OCI-M1 (cell line): ENCODE results near the gene AGBL3.

Source experiments
- DNase-seq: peaks from one replicate; lab custom pipeline; 2025; lab: John Stamatoyannopoulos, UW

The AGBL3 gene

GRCh38 chr7:135147899-135148721, 161.8 kb downstream of the AGBL3 start, which contains the start of gene TMEM140:
Gene TMEM140 (plus strand): TSS chr7:135148072. CDS start chr7:135164442, 16,370 bp downstream.
- DNase-seq = peak; percentile 85

- DNase-seq = no peak
Observed at GRCh38 chr7:135150072-135150782, 163.9 kb downstream of the AGBL3 start.

- no peak for DNase-seq
Observed at GRCh38 chr7:135151132-135151531, 164.8 kb downstream of the AGBL3 start.

GRCh38 chr7:135151533-135151932, 165.2 kb downstream of the AGBL3 start:
- DNase-seq = no peak

GRCh38 chr7:135152442-135152841, 166.1 kb downstream of the AGBL3 start:
- no peak for DNase-seq

- DNase-seq = no peak
Observed at GRCh38 chr7:135154734-135155133, 168.4 kb downstream of the AGBL3 start.

GRCh38 chr7:135156290-135156689, 170.0 kb downstream of the AGBL3 start:
- DNase-seq = no peak

- DNase-seq = no peak
Observed at GRCh38 chr7:135158141-135158655, 171.9 kb downstream of the AGBL3 start.

- DNase-seq = no peak
Observed at GRCh38 chr7:135158874-135159273, 172.6 kb downstream of the AGBL3 start.

GRCh38 chr7:135159359-135160085, 173.2 kb downstream of the AGBL3 start:
- DNase-seq = peak; percentile 34

GRCh38 chr7:135160098-135160857, 174.0 kb downstream of the AGBL3 start:
- DNase-seq = peak; percentile 80

- peak; percentile 80 for DNase-seq
Observed at GRCh38 chr7:135160858-135161653, 174.7 kb downstream of the AGBL3 start.

GRCh38 chr7:135161669-135162068, 175.4 kb downstream of the AGBL3 start:
- DNase-seq = no peak

GRCh38 chr7:135162382-135163001, 176.2 kb downstream of the AGBL3 start:
- DNase-seq = peak; percentile 26

GRCh38 chr7:135164357-135165061, 178.2 kb downstream of the AGBL3 start:
- DNase-seq = no peak

- DNase-seq = no peak
Observed at GRCh38 chr7:135165862-135166261, 179.6 kb downstream of the AGBL3 start.

- DNase-seq = no peak
Observed at GRCh38 chr7:135166338-135166990, 180.2 kb downstream of the AGBL3 start.

- no peak for DNase-seq
Observed at GRCh38 chr7:135167365-135167917, 181.1 kb downstream of the AGBL3 start.

- no peak for DNase-seq
Observed at GRCh38 chr7:135168001-135168400, 181.7 kb downstream of the AGBL3 start.
